Esophagus muscularis mucosa (tissue), 4 donors: ENCODE data around the gene BCL11A. TPM values are rescaled to one million over a fixed set of nuclear protein-coding genes. Genes with fewer than 3 reads are reported as not detected.

Source experiments
- DNase-seq: peaks from one replicate; pipeline ENCODE4 v3.0.0-alpha.2; 2017; ENCODE audit errors: extremely low spot score
- H3K27ac ChIP-seq, 4 donors: fragments of 200-600 bp; sonication (generic); replicated peaks in 1 of 4; 1 replicate in 3 of 4; 2 replicates in 1 of 4; pipeline ENCODE4 v1.5.1; 2016 to 2019; ENCODE audit warnings: mild to moderate bottlenecking in 1 of 4
- H3K27me3 ChIP-seq, 4 donors: fragments of 200-600 bp; sonication (generic); one replicate each; pipeline versions ENCODE4 v1.5.1 to v1.6.0; 2016 to 2019
- H3K36me3 ChIP-seq, 4 donors: fragments of 200-600 bp; sonication (generic); one replicate each; pipeline ENCODE4 v1.5.1; 2016 to 2019
- H3K4me1 ChIP-seq, 4 donors: fragments of 200-600 bp; sonication (generic); one replicate each; pipeline ENCODE4 v1.5.1; 2016 to 2019
- H3K4me3 ChIP-seq, 4 donors: fragments of 200-600 bp; sonication (generic); 1 replicate in 2 of 4; 2 replicates in 2 of 4; pipeline ENCODE4 v1.5.1; 2016 to 2019; ENCODE audit warnings: mild to moderate bottlenecking in 4 of 4, moderate library complexity in 1 of 4
- H3K9me3 ChIP-seq, 4 donors: fragments of 200-600 bp; sonication (generic); 1 replicate in 3 of 4; 2 replicates in 1 of 4; pipeline ENCODE4 v1.5.1; 2016 to 2019
- EP300 ChIP-seq: sonication (generic); formaldehyde crosslinking; IDR thresholded peaks from one replicate; pipeline ENCODE4 v1.6.1; 2017; ENCODE audit warnings: antibody characterized with exemption
- POLR2A ChIP-seq: fragments of 450-650 bp; IDR thresholded peaks from one replicate; pipeline ENCODE4 v1.6.1; 2017; ENCODE audit warnings: antibody characterized with exemption, moderate library complexity, mild to moderate bottlenecking, low read depth
- POLR2AphosphoS5 ChIP-seq, 2 donors: sonication (generic); formaldehyde crosslinking; IDR thresholded peaks; one replicate each; pipeline ENCODE4 v1.6.1; 2017; ENCODE audit warnings: antibody characterized with exemption in 2 of 2
- WGBS: methylation state at CpG from one replicate; pipeline ENCODE4 v1.1.5; 2018; 5-methylcytosine and 5-hydroxymethylcytosine counted together
- intact Hi-C: fragments of 100-400 bp; cut with DNase I; formaldehyde crosslinking; loops from one replicate; pipeline ENCODE4 v1.15.1; 2023
- total RNA-seq, 4 donors: library from RNA; depleted of rRNA; stranded (reverse); fragments of >200 nt; gene quantifications; one replicate each; pipeline versions ENCODE4 v1.1.0 to v1.2.1, GENCODE V29; 2016
- TF ChIP-seq, protein P1 (sequence below), 3 experiments: fragments of 200-600 bp in 2 of 3; fragments of 450-650 bp in 1 of 3; sonication (generic) in 2 of 3; IDR thresholded peaks; one replicate each; pipeline ENCODE4 v1.5.1; 2017 to 2019; ENCODE audit warnings: antibody characterized with exemption in 3 of 3, mild to moderate bottlenecking in 2 of 3, moderate library complexity in 1 of 3

The BCL11A gene
- total RNA-seq, 4 donors from 2014 or later, result 3.5 to 11.3 (median 4.7) TPM

DNA sequence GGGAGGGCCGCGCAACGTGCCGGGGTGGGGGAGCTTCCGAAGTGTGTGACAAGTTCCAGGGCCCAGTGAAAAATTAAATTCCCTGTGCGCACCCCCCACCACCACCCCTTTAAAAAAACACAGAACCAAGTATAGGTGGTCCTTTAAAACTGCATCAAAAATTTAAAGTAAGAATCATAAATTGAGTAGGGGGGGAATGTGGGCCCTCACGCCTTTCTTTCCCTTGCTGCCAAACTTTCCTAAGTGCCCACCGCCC lies 2.5 kb downstream of the BCL11A start:
- TF ChIP-seq POLR2AphosphoS5 (IDR thresholded peaks at IDR 0.05) (no peak), EP300 (no peak), POLR2A (no peak)
- TF ChIP-seq, protein P1, sequence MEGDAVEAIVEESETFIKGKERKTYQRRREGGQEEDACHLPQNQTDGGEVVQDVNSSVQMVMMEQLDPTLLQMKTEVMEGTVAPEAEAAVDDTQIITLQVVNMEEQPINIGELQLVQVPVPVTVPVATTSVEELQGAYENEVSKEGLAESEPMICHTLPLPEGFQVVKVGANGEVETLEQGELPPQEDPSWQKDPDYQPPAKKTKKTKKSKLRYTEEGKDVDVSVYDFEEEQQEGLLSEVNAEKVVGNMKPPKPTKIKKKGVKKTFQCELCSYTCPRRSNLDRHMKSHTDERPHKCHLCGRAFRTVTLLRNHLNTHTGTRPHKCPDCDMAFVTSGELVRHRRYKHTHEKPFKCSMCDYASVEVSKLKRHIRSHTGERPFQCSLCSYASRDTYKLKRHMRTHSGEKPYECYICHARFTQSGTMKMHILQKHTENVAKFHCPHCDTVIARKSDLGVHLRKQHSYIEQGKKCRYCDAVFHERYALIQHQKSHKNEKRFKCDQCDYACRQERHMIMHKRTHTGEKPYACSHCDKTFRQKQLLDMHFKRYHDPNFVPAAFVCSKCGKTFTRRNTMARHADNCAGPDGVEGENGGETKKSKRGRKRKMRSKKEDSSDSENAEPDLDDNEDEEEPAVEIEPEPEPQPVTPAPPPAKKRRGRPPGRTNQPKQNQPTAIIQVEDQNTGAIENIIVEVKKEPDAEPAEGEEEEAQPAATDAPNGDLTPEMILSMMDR (IDR thresholded peaks at IDR 0.05), result no peak
- no peaks in the 10 kb centered on the region for H3K36me3 ChIP-seq
- H3K9me3 ChIP-seq, result no peaks in the 10 kb centered on the region
- no peak for DNase-seq
- peaks cover 3 to 88% (median 20%) of the 10 kb centered on the region in 4 donors for H3K27me3 ChIP-seq
- peak overlapping the region; percentile 67 to 77 (median 72) for H3K4me3 ChIP-seq
- peaks cover 36 to 88% (median 79%) of the 10 kb centered on the region in 4 donors for H3K4me1 ChIP-seq
- peak overlapping the region; percentile 62 to 87 (median 78) for H3K27ac ChIP-seq
- intact Hi-C loops, result no loop called here
- WGBS, result 15% methylated on average over 3 of the region's 8 CpGs

DNA sequence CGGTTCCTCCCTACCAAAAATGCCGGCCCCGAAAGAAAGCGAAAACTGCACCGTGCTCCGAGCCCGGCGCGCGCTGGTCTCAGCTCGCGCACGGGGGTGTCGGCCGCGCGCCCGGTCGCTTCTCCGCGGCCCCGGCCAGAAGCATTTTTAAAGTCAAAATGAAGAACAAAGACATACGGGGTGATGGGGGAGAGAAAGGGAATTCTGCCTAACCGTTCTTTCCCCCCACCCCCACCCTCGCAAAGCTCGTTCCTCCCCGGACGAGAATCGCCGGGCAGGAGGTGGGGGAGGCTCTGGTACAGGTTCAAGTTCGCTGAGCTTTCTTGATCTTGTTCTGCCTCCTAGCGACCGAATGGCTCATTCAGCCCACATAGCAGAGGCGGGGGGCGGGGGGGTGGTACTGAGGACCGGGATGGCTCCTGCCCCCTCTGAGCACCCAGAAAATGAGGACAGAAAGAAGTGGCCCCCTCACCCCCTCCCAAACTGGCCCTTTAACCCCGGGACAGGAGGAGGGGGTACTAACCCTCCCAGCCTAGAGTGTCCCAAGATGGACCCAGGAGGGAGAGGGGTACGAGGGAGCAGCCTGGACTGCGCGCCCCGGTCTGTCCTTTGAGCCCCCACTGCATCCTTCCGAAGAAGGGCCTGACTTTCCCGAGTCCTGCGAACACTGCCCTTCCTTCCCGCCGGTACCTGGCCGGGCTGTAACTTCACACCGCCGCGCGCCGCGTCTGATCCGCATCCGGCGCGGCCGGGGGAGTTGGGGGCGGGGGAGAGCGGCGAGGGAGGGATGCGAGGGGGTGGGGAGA lies 3.1 kb downstream of the BCL11A start:
- intact Hi-C loops, result no loop called here
- H3K9me3 ChIP-seq, result no peaks in the 10 kb centered on the region
- H3K27ac ChIP-seq, result peak overlapping the region; percentile 76 to 87 (median 80)
- TF ChIP-seq POLR2AphosphoS5 (IDR thresholded peaks at IDR 0.05) (peak in 1 of 2 donors; percentile 31), POLR2A (no peak), EP300 (no peak)
- TF ChIP-seq, protein P1 (IDR thresholded peaks at IDR 0.05), result peak; percentile 46 to 59 (median 54)
- peak overlapping the region; percentile 67 to 77 (median 72) for H3K4me3 ChIP-seq
- peaks cover 36 to 88% (median 78%) of the 10 kb centered on the region in 4 donors for H3K4me1 ChIP-seq
- DNase-seq, result no peak
- H3K36me3 ChIP-seq, result no peaks in the 10 kb centered on the region
- H3K27me3 ChIP-seq, result peaks cover 6 to 88% (median 20%) of the 10 kb centered on the region in 4 donors
- 1% methylated on average over 30 of the region's 62 CpGs for WGBS

DNA sequence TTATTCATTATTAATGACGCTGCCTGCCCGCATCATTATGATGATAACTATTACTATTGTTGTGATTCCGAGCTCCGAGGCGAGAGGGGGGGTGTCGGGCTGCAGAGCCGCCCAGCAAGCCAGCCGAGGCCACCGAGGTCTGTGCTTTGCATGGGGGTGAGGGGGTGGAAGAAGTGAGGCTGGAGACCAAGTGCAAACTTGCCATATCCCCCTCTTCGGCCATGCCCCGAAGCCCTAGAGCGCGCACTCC lies 3.6 kb downstream of the BCL11A start:
- H3K9me3 ChIP-seq, result no peaks in the 10 kb centered on the region
- H3K4me1 ChIP-seq, result peaks cover 36 to 88% (median 78%) of the 10 kb centered on the region in 4 donors
- TF ChIP-seq POLR2AphosphoS5 (IDR thresholded peaks at IDR 0.05) (no peak), EP300 (no peak), POLR2A (no peak)
- TF ChIP-seq, protein P1 (IDR thresholded peaks at IDR 0.05), result no peak
- DNase-seq, result no peak
- intact Hi-C loops, result no loop called here
- peak overlapping the region; percentile 67 to 77 (median 72) for H3K4me3 ChIP-seq
- 0% methylated on average over 4 of the region's 13 CpGs for WGBS
- H3K27ac ChIP-seq, result peak overlapping the region; percentile 76 to 87 (median 80)
- no peaks in the 10 kb centered on the region for H3K36me3 ChIP-seq
- peaks cover 6 to 86% (median 20%) of the 10 kb centered on the region in 4 donors for H3K27me3 ChIP-seq

DNA sequence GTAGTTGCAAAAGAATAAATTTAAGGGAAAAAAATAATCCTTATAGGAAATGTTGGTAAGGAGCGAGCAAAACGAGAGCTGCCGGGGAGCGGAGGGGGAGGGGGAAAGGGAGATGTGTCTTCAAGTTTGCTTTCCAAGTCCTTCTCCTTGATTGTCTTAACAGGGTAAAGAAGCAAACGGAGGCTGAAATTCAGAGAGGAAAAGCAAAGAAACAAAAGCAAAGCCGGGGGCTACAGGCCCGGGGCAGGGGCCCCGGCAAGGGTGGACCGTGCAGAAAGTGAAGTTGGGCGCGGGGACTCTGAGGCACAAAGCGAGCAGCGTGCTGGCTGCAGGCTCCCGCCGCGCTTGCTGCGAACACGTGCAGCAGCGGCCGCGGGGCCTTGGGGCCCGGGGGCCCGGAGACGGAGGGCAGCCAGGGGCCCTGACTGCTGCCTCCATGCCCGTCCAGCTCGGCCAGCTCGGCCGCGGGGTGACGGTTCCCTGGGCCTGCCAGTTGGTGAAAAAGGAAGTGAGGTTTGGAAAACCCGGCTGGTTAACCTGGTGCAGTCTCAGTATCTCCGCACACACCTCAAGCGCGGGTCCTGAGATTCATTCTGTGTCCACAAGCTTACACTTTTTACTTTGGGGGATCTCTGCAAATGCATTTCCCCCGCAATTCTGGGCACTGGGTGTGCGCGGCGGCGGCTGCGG lies 4.1 kb downstream of the BCL11A start:
- TF ChIP-seq POLR2AphosphoS5 (IDR thresholded peaks at IDR 0.05), result no peak
- TF ChIP-seq, protein P1 (IDR thresholded peaks at IDR 0.05), result no peak
- no peak for TF ChIP-seq POLR2A
- no peak for DNase-seq
- WGBS, result under 1% methylated on average over 33 of the region's 40 CpGs
- intact Hi-C loops, result no loop called here
- Histone ChIP-seq H3K9me3 (no peaks in the 10 kb centered on the region), H3K4me3 (peak overlapping the region; percentile 67 to 77 (median 72)), H3K4me1 (peaks cover 36 to 86% (median 77%) of the 10 kb centered on the region in 4 donors), H3K27me3 (peaks cover 6 to 84% (median 20%) of the 10 kb centered on the region in 4 donors), H3K27ac (peak overlapping the region; percentile 76 to 87 (median 80)), H3K36me3 (no peaks in the 10 kb centered on the region)
